HepG2 (cell line): Measurements from ENCODE around the gene GNG7. TPM values are rescaled to one million over a fixed set of nuclear protein-coding genes. Genes with fewer than 3 reads are reported as not detected.

ENCODE experiments used
- AHR ChIP-seq: IDR thresholded peaks from 2 replicates; pipeline ENCODE4 v1.6.1; 2018; ENCODE audit warnings: missing genetic modification reagents, missing compliant biosample characterization
- BCL6 ChIP-seq: IDR thresholded peaks from 2 replicates; pipeline ENCODE4 v1.6.1; 2016; ENCODE audit warnings: missing genetic modification reagents, missing compliant biosample characterization
- CAMTA2 ChIP-seq: sonication (generic); formaldehyde crosslinking; IDR thresholded peaks from 2 replicates; pipeline ENCODE4 v1.4.0; 2020; ENCODE audit warnings: mild to moderate bottlenecking, missing genetic modification reagents, borderline replicate concordance
- CENPX ChIP-seq: sonication (generic); formaldehyde crosslinking; IDR thresholded peaks from 2 replicates; pipeline ENCODE4 v1.9.0; 2021; ENCODE audit warnings: mild to moderate bottlenecking, missing genetic modification reagents, moderate library complexity
- CHD2 ChIP-seq: IDR thresholded peaks from 2 replicates; pipeline ENCODE4 v1.6.1; 2011; ENCODE audit warnings: low read depth, low read length, improper control_type of control experiment
- ELF4 ChIP-seq: sonication (generic); formaldehyde crosslinking; IDR thresholded peaks from 2 replicates; pipeline ENCODE4 v1.5.0; 2020; ENCODE audit warnings: missing genetic modification reagents, mild to moderate bottlenecking, moderate library complexity, borderline replicate concordance
- ETV6 ChIP-seq: sonication (generic); formaldehyde crosslinking; conservative IDR thresholded peaks from 2 replicates; pipeline ENCODE4 v1.4.0; 2020; ENCODE audit warnings: missing genetic modification reagents
- HNRNPK ChIP-seq: fragments of 200-400 bp; formaldehyde crosslinking; IDR thresholded peaks from 2 replicates; pipeline ENCODE4 v1.6.1; 2018; ENCODE audit warnings: low read length, low read depth, moderate library complexity, mild to moderate bottlenecking; ENCODE audit not compliant: poor library complexity, severe bottlenecking
- NFE2L1 ChIP-seq: sonication (generic); formaldehyde crosslinking; IDR thresholded peaks from 2 replicates; pipeline ENCODE4 v1.4.0; 2020; ENCODE audit warnings: missing genetic modification reagents, mild to moderate bottlenecking, borderline replicate concordance
- NPAS2 ChIP-seq: sonication (generic); formaldehyde crosslinking; IDR thresholded peaks from 2 replicates; pipeline ENCODE4 v1.8.0; 2022; ENCODE audit warnings: mild to moderate bottlenecking, missing genetic modification reagents, borderline replicate concordance
- ONECUT2 ChIP-seq: sonication (generic); formaldehyde crosslinking; IDR thresholded peaks from 2 replicates; pipeline ENCODE4 v1.4.0; 2020; ENCODE audit warnings: missing genetic modification reagents
- RFX1 ChIP-seq: fragments of 450-650 bp; IDR thresholded peaks from 2 replicates; pipeline ENCODE4 v1.6.1; 2017
- SETDB1 ChIP-seq: sonication (generic); formaldehyde crosslinking; IDR thresholded peaks from 2 replicates; pipeline ENCODE4 v1.5.1; 2020; ENCODE audit warnings: missing genetic modification reagents, mild to moderate bottlenecking, borderline replicate concordance
- SKI ChIP-seq: fragments of 450-650 bp; IDR thresholded peaks from one replicate; pipeline ENCODE4 v1.6.1; 2018; ENCODE audit warnings: mild to moderate bottlenecking; ENCODE audit not compliant: partially characterized antibody
- TMF1 ChIP-seq: sonication (generic); formaldehyde crosslinking; IDR thresholded peaks from 2 replicates; pipeline ENCODE4 v1.8.1; 2022; ENCODE audit warnings: low read depth, missing genetic modification reagents
- YEATS4 ChIP-seq: sonication (generic); formaldehyde crosslinking; IDR thresholded peaks from 2 replicates; pipeline ENCODE4 v1.4.0; 2020; ENCODE audit warnings: missing genetic modification reagents, borderline replicate concordance
- ZNF350 ChIP-seq: sonication (generic); formaldehyde crosslinking; IDR thresholded peaks from 2 replicates; pipeline ENCODE4 v1.4.0; 2020; ENCODE audit warnings: mild to moderate bottlenecking, low read depth, missing genetic modification reagents, borderline replicate concordance
- ZNF496 ChIP-seq: sonication (generic); formaldehyde crosslinking; IDR thresholded peaks from 2 replicates; pipeline ENCODE4 v1.8.1; 2023; ENCODE audit warnings: mild to moderate bottlenecking, moderate library complexity, missing genetic modification reagents; ENCODE audit not compliant: insufficient replicate concordance
- ZNF605 ChIP-seq: sonication (generic); formaldehyde crosslinking; IDR thresholded peaks from 2 replicates; pipeline ENCODE4 v1.8.0; 2022; ENCODE audit warnings: mild to moderate bottlenecking, missing genetic modification reagents
- ZNF709 ChIP-seq: sonication (generic); formaldehyde crosslinking; IDR thresholded peaks from 2 replicates; pipeline ENCODE4 v1.5.0; 2020; ENCODE audit warnings: mild to moderate bottlenecking, missing genetic modification reagents
- polyA plus RNA-seq, 8 experiments: library from polyadenylated mRNA; depleted of rRNA in 3 of 8; stranded (reverse) in 7 of 8; unstranded in 1 of 8; fragments of >200 nt; fragmentation: Illumina TruSeq in 4 of 8; extraction: Trizol in 4 of 8; gene quantifications; 2 replicates each; pipeline versions ENCODE4 v1.2.1 to v1.2.3, GENCODE V29; 2011 to 2016; ENCODE audit warnings: low read depth in 4 of 8, missing spikeins in 1 of 8, mixed read lengths in 1 of 8; ENCODE audit not compliant: insufficient read depth in 1 of 8
- total RNA-seq, 5 experiments: library from RNA; depleted of rRNA; stranded (reverse); fragments of >200 nt; fragmentation: Illumina TruSeq; extraction: Trizol; gene quantifications; 2 replicates each; pipeline ENCODE4 v1.2.3, GENCODE V29; 2016; ENCODE audit warnings: low read depth in 1 of 5
- TF ChIP-seq, protein P1 (sequence below): sonication (generic); formaldehyde crosslinking; IDR thresholded peaks from 2 replicates; pipeline ENCODE4 v1.9.0; 2022; ENCODE audit warnings: missing genetic modification reagents, mild to moderate bottlenecking, borderline replicate concordance
- TF ChIP-seq, protein P2 (sequence below): IDR thresholded peaks from 2 replicates; pipeline ENCODE4 v1.6.1; 2016; ENCODE audit warnings: low read depth
- TF ChIP-seq, protein P3 (sequence below): sonication (generic); formaldehyde crosslinking; conservative IDR thresholded peaks from 2 replicates; pipeline ENCODE4 v1.8.0; 2022; ENCODE audit warnings: mild to moderate bottlenecking, moderate library complexity, missing genetic modification reagents
- TF ChIP-seq, protein P4 (sequence below): sonication (generic); formaldehyde crosslinking; IDR thresholded peaks from 2 replicates; pipeline ENCODE4 v1.8.0; 2022; ENCODE audit warnings: missing genetic modification reagents, low read depth, mild to moderate bottlenecking, borderline replicate concordance

Gene GNG7
- total and polyA plus RNA-seq, 2 of the 13 experiments (the other 11 are each of a cell fraction or from before 2014, with no cell fraction given), result 1.4 to 3.3 TPM

DNA sequence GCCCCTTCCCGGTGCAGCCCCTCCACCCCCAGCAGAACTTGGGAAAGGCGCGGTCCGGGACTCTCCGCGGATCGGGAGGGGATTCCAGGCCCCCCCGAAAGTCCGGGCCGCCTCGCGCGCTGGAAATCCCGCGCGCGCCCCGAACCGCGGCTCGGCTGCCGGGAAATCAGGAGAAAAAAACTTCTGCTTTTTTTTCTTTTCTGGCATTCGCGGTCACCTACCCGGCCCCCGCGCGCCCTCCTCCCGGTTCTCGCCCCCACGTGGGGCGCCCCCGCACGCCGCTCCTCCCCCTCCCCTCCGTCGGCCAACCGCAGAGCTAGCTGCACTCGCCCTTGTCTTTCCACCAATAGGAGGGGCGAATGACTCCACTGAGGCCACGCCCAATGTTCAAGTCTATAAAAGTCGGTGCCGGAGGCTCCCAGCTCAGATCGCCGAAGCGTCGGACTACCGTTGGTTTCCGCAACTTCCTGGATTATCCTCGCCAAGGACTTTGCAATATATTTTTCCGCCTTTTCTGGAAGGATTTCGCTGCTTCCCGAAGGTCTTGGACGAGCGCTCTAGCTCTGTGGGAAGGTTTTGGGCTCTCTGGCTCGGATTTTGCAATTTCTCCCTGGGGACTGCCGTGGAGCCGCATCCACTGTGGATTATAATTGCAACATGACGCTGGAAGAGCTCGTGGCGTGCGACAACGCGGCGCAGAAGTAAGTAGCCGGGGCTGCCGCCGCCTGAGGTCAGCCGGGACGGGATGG, 226.6 kb downstream of the GNG7 start, which contains the start of gene GADD45B (continued):
- TF ChIP-seq, protein P1, sequence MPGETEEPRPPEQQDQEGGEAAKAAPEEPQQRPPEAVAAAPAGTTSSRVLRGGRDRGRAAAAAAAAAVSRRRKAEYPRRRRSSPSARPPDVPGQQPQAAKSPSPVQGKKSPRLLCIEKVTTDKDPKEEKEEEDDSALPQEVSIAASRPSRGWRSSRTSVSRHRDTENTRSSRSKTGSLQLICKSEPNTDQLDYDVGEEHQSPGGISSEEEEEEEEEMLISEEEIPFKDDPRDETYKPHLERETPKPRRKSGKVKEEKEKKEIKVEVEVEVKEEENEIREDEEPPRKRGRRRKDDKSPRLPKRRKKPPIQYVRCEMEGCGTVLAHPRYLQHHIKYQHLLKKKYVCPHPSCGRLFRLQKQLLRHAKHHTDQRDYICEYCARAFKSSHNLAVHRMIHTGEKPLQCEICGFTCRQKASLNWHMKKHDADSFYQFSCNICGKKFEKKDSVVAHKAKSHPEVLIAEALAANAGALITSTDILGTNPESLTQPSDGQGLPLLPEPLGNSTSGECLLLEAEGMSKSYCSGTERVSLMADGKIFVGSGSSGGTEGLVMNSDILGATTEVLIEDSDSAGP (CRISPR knock-in tag), result no peak
- no peak for TF ChIP-seq HNRNPK
- TF ChIP-seq ONECUT2 (CRISPR knock-in tag), result no peak
- TF ChIP-seq CENPX (CRISPR knock-in tag), result no peak
- TF ChIP-seq RFX1, result no peak
- no peak for TF ChIP-seq YEATS4 (CRISPR knock-in tag)
- TF ChIP-seq ZNF709 (CRISPR knock-in tag), result no peak
- TF ChIP-seq ELF4 (CRISPR knock-in tag), result 0 out of 2 replicates have a peak, but pooled peaks have one; percentile 29
- TF ChIP-seq TMF1 (CRISPR knock-in tag), result no peak
- TF ChIP-seq, protein P2, sequence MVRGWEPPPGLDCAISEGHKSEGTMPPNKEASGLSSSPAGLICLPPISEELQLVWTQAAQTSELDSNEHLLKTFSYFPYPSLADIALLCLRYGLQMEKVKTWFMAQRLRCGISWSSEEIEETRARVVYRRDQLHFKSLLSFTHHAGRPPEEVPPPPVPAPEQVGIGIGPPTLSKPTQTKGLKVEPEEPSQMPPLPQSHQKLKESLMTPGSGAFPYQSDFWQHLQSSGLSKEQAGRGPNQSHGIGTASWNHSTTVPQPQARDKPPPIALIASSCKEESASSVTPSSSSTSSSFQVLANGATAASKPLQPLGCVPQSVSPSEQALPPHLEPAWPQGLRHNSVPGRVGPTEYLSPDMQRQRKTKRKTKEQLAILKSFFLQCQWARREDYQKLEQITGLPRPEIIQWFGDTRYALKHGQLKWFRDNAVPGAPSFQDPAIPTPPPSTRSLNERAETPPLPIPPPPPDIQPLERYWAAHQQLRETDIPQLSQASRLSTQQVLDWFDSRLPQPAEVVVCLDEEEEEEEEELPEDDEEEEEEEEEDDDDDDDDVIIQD (CRISPR knock-in tag), result 0 out of 2 replicates have a peak, but pooled peaks have one; percentile 44
- TF ChIP-seq CAMTA2 (CRISPR knock-in tag), result no peak
- peak; percentile 51; the same call in 1 of the 2 replicates for TF ChIP-seq ZNF350 (CRISPR knock-in tag)
- TF ChIP-seq AHR (CRISPR knock-in tag), result no peak
- TF ChIP-seq, protein P3, sequence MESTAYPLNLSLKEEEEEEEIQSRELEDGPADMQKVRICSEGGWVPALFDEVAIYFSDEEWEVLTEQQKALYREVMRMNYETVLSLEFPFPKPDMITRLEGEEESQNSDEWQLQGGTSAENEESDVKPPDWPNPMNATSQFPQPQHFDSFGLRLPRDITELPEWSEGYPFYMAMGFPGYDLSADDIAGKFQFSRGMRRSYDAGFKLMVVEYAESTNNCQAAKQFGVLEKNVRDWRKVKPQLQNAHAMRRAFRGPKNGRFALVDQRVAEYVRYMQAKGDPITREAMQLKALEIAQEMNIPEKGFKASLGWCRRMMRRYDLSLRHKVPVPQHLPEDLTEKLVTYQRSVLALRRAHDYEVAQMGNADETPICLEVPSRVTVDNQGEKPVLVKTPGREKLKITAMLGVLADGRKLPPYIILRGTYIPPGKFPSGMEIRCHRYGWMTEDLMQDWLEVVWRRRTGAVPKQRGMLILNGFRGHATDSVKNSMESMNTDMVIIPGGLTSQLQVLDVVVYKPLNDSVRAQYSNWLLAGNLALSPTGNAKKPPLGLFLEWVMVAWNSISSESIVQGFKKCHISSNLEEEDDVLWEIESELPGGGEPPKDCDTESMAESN (CRISPR knock-in tag), result no peak
- TF ChIP-seq ZNF496 (CRISPR knock-in tag), result no peak
- TF ChIP-seq NFE2L1 (CRISPR knock-in tag), result no peak
- peak; percentile 87 for TF ChIP-seq ZNF605 (CRISPR knock-in tag)
- TF ChIP-seq ETV6, result no peak
- 0 out of 2 replicates have a peak, but pooled peaks have one; percentile 26 for TF ChIP-seq CHD2
- peak; percentile 64 for TF ChIP-seq SKI
- no peak for TF ChIP-seq NPAS2 (CRISPR knock-in tag)
- TF ChIP-seq, protein P4, sequence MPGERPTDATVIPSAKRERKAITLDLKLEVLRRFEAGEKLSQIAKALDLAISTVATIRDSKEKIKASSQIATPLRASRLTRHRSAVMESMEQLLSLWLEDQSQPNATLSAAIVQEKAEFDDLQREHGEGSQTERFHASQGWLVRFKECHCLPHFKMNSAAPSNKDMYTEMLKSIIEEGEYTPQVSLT, result no peak
- TF ChIP-seq SETDB1 (CRISPR knock-in tag), result no peak
- TF ChIP-seq BCL6, result no peak; the same call in 1 of the 2 replicates
